ENCODE results near the gene ADIPOQ.

- TF ChIP-seq GLIS3 (CRISPR knock-in tag; IDR thresholded peaks at IDR 0.05): no peak
- no peak for TF ChIP-seq RARB (CRISPR knock-in tag; IDR thresholded peaks at IDR 0.05)
- no peak for TF ChIP-seq ESRRG (CRISPR knock-in tag; IDR thresholded peaks at IDR 0.05)
- no peak for TF ChIP-seq ZFP3 (CRISPR knock-in tag; IDR thresholded peaks at IDR 0.05)
- TF ChIP-seq ISL1 (CRISPR knock-in tag; IDR thresholded peaks at IDR 0.05): no peak
- TF ChIP-seq SNAI2 (CRISPR knock-in tag; IDR thresholded peaks at IDR 0.05): no peak
- TF ChIP-seq PPARA (CRISPR knock-in tag; IDR thresholded peaks at IDR 0.05; ENCODE audit: borderline replicate concordance): no peak
- TF ChIP-seq CREB5 (CRISPR knock-in tag; IDR thresholded peaks at IDR 0.05; ENCODE audit: low read depth): no peak
- TF ChIP-seq TOX (CRISPR knock-in tag; IDR thresholded peaks at IDR 0.05; ENCODE audit: borderline replicate concordance): no peak
- TF ChIP-seq ZNF565 (CRISPR knock-in tag; conservative IDR thresholded peaks at IDR 0.05; ENCODE audit: low read depth): no peak
- TF ChIP-seq ZFP30 (CRISPR knock-in tag; IDR thresholded peaks at IDR 0.05): no peak
- no peak for TF ChIP-seq CSRNP3 (CRISPR knock-in tag; IDR thresholded peaks at IDR 0.05)
- no peak for TF ChIP-seq POU6F1 (CRISPR knock-in tag; IDR thresholded peaks at IDR 0.05; ENCODE audit: borderline replicate concordance, low read depth)
Observed at GRCh38 chr3:186823386-186823785, 19.1 kb upstream of the ADIPOQ start.
